ENCODE results near the gene CASKIN1.

CASKIN1 gene

DNA sequence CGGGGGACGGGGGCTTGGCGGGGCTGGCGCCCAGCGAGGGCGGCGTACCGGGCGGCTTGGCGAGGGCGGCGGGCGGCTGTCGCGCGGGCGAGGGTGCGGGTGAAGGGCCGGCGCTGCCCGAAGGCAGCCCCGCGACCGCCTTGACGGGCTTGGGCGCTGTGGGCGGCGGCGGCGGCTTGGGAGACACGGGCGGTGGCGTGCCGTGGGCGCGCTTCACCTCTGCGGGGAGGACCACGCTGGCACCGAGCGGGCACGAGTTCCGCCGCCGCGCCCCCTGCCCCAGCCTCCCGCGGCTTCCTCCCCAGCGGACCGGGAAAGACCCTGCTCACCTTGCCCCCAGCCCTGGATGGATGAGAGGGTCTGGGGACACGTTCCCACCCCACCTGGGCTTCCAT lies 17.3 kb downstream of the CASKIN1 start:
- no peak for DNase-seq
- intact Hi-C loops (cut with DNase I) = no loop called here

DNA sequence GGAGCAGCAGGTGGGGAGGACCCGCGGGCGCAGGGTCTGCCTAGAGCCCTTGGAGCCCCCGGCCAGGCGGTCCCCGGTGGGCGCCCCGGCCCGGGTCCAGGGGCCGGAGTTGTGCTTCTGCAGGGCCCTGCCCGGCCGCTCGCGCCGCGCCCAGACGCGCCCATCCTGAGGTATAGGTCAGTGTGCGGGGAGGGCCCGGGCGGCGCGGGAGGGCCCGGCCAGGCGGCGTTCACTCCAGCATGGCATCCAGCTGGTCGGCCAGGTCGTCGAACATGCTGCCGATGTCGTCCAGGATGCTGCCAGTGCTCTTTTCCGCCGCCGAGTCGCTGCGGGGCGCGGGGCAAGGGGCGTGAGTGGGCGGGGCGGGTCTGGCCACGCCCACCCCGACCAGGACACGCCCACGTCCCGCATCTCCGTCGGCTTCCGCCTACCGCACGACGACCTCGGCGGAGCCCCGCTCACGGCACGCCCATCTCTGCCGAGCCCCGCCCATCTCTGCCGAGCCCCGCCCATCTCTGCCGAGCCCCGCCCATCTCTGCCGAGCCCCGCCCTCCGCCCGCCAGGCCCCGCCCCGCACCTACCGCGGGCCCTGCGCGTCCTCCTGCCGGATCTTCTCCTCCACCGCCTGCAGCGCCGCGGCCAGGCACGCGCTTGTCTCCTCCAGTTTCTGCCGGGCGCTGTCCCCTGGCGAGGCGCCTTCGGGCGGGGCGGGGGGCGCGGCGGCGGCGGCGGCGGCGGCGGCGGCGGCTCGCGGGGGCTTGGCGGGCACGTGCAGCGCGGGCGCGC lies 17.9 kb downstream of the CASKIN1 start:
- no peak for DNase-seq
- intact Hi-C loops (cut with DNase I) = no loop called here

DNA sequence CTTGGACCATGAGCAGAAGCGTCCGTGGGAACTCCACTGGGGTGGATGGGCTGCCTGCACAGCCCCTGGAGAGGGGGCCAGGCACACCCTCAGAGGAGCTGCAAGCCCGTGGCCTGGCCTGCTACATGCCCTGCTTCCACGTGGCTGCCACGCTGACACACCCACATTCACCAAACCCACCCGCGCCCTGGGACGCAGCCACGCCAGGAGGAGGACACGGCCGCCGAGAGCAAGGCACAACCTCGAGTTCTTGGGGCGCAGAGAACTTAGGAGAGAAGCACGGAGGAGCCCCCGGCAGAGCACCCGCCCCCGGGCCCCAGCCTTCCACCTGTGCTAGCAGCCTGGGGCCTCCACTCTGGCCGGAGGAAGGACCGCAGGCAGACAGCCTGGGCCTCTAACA lies 18.8 kb downstream of the CASKIN1 start:
- no peak for DNase-seq
- intact Hi-C loops (cut with DNase I) = no loop called here

DNA sequence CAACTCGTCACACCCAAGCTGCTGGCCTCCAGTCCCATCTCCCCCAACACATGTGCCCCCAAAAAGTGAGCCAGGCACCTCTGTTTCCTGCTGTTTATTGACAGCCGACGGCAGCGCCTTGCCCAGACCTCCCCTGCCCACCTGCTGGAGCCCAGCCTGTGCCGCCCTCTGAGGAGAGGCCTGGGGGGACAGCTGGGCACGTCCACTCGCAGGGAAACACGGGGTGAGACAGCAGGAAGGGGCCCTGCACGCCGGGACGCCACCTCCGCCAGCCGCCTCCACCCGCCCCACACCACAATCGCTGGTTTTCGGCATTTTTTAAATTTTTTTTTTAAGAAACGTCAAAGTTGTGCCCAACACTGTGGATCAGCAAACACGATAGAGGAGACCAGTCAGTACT lies 19.3 kb downstream of the CASKIN1 start:
- DNase-seq = no peak
- intact Hi-C loops (cut with DNase I) = no loop called here

GRCh38 chr16:2176047-2176446 lies 20.4 kb downstream of the CASKIN1 start:
- DNase-seq = no peak
- intact Hi-C loops (cut with DNase I) = no loop called here

- intact Hi-C loops (cut with DNase I) = no loop called here
- DNase-seq = no peak
Observed at GRCh38 chr16:2175454-2175853, 21.0 kb downstream of the CASKIN1 start.

- DNase-seq = peak in 3 of 10 donors; percentile 60 to 91 (median 85)
- intact Hi-C loops (cut with DNase I) = no loop called here
Observed at GRCh38 chr16:2174396-2175131, 21.8 kb downstream of the CASKIN1 start.

DNA sequence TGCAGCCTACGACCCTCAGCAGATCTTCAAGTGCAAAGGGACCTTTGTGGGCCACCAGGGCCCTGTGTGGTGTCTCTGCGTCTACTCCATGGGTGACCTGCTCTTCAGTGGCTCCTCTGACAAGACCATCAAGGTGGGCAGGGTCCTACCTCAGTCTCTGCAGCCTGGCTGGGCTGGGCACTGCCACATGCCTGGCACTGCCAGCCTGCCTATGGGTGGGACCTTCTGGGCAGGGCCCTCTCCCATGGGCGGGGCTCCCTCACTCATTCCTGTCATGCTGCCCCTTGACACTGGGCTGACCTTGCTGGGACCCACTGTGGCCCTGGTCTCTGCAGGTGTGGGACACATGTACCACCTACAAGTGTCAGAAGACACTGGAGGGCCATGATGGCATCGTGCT lies 22.5 kb downstream of the CASKIN1 start:
- intact Hi-C loops (cut with DNase I) = no loop called here
- DNase-seq = no peak

GRCh38 chr16:2173366-2173765 lies 23.0 kb downstream of the CASKIN1 start:
- intact Hi-C loops (cut with DNase I) = no loop called here

GRCh38 chr16:2172688-2173335 lies 23.6 kb downstream of the CASKIN1 start:
- intact Hi-C loops (cut with DNase I) = no loop called here
- no peak for DNase-seq

More at GRCh38 chr16:2173366-2173765, 23.0 kb downstream of the CASKIN1 start:
- DNase-seq = no peak

DNA sequence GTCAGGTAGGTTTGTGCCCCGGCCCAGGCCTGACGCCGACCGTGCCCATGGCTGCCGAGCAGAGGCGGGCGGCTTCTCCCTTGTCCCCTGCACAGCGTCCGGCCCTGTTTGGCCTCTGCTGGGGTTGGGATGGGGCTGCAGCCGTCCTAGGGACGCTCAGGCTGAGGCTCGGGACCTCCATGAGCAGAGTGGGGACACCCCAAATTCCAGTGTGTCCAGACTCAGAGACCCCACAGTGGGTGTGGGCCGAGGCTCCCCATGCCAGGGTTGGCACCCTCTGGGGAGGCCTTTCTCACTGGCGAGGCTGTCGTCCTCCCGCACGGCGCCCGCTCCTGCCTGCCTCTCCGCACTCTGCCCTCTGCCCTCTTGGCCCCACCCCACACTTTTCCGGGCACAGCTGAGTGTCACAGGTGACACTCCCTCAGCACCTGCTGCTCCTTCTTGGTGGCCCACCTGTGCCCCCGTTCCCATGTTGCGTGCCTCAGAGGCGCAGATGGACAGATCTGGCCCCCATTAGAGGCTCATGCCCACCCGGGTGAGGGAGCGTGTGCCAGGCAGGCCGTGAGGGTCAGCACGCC lies 24.7 kb downstream of the CASKIN1 start:
- no peak for DNase-seq
- intact Hi-C loops (cut with DNase I) = no loop called here

DNA sequence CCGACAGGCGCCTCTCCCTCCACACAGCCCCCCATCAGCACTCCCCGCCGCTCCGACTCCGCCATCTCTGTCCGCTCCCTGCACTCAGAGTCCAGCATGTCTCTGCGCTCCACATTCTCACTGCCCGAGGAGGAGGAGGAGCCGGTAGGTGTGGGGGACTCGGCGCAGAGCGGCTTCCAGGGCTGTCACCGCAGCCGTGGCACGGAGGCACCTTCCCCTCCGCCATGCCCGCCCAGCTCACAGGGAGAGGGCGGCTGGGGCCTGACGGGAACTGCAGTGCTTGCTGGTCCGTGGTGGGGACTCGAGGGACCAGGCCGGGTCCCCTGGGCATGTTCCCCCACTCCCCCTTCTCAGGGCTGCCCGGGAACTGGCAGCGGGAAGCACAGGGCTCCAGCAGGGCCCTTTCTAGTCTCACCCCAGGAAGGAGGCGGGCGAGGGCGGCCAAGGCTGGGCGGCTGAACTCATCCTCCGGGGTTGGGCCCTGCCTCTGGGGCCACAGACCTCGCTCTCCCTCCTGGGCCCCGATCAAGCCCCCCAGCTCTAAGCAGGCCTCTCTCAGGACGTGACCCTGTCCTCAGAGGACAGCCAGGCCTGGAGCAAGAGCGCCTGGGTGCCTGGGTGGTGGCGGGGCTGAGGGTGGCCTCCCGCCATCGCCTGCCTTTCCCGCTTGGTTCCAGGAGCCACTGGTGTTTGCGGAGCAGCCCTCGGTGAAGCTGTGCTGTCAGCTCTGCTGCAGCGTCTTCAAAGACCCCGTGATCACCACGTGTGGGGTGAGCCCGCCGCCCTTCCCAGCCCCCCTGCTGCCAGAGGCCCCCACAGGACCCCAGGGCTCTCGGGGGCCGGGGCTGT lies 25.6 kb downstream of the CASKIN1 start:
- DNase-seq = no peak
- intact Hi-C loops (cut with DNase I) = no loop called here

GRCh38 chr16:2170080-2170479 lies 26.3 kb downstream of the CASKIN1 start:
- DNase-seq = no peak
- intact Hi-C loops (cut with DNase I) = no loop called here

DNA sequence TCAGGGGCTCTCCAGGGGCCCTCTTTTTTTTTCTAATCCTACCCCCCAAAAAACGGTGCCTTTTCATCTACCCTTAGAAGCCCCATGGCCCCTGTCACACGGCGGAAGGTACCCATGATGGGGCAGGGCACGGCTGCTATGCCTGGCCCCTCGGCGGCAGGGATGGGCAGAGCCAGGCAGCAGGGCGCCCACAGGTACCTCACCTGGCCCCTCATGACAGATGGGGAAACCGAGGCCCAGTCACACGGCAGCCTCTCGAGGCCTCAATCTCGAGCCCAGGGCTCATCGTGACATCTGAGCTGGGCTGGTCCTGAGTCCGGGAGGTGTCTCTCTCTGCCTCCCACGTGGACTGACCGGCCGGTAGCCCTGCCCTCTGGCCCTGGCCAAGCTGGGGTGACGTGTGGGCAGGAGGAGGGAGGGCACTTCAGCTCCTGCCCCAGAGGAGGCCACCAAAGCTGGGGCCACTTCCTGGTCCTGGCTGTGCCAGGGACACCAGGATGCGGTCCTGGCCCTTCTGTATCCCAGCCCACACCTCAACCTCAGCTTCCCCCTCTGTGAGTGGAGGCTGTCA lies 29.3 kb downstream of the CASKIN1 start:
- DNase-seq = no peak
- intact Hi-C loops (cut with DNase I) = no loop called here

GRCh38 chr16:2166263-2167067 lies 29.9 kb downstream of the CASKIN1 start:
- no peak for DNase-seq
- intact Hi-C loops (cut with DNase I) = no loop called here

DNA sequence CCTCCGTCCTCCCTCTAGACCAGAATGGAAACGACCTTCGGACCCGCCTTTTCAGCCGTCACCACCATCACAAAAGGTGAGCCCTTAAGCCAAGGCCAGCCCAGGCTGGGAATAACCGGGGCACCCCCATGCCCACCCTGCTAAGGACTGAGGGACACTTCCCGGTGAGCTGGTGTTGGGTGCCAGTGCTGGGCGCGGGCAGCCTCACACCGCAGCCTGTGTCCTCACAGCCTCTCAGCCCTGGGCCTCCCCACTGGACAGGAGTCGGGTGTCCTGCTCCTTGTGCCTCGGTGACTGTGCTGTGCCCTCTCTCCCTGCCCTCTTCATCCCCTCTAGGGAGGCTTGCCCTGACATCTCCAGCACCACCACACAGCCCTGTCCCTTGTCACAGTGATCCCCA lies 30.5 kb downstream of the CASKIN1 start:
- DNase-seq = no peak
- intact Hi-C loops (cut with DNase I) = no loop called here

DNA sequence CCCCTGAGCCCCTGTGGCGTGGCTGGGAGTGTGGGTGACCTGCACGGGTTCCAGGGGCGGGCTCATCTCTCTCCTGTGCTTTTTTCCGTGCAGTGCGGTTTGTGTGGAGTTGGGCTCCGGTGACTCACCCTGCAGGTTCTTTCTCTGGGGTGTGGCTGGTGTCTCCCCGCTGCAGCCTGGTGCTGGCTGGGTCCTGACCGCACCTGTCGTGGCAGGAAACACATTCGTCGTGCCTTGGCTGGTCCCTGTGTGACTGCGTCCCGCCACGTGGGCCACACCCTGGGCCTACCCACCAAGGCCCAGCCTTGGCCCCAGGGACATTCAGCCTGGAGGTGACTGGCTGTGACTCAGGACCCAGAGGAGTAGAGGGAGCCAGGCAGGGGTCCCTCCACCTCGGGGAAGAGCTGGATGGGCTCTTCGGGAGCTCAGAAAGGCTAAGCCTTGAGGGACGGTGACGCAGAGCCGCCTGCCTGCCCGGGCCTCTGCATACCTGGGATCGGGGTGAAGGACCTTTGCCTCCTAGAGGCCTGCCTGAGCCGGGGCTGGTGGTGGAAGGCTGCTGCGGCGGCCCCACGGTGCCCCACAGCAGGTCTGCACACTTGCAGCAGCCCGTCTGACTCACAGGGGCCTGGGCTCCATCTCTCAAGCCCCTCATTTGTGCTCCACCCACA lies 33.1 kb downstream of the CASKIN1 start:
- intact Hi-C loops (cut with DNase I) = no loop called here
- DNase-seq = peak in 1 of 10 donors; percentile 75

DNA sequence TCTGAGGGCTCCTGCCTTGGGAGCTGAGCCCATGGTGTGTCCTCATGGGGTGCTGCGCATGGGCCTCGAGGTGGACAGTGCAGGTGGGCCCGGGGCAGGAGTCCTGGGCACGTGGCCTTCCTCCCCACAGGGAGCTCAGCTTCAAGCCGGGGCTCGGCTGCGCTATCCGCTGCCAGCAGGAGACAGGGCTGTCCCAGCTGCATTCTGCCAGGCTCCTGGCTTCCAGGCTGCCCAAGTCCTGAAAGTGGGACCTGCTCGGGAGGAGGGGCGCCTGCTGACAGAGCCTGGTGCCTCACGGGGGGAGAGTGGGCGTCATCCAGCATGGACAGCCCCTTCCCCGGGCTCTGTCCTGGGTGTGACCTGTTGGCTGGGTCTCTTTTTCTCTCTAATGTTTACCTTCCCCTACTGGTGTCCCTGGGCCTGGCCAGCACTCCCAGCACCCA lies 33.7 kb downstream of the CASKIN1 start:
- peak in 1 of 10 donors; percentile 74 for DNase-seq
- intact Hi-C loops (cut with DNase I) = no loop called here
